HEK293T (cell line): ENCODE measurements around the gene RPL4.
"Not testable (repeated sequence)": the region's sequence is repeated elsewhere in the genome, so short reads cannot be mapped to it uniquely, and the experiment has no call there.

Source experiments
- ARNT ChIP-seq: fragments of 450-650 bp; IDR thresholded peaks from 2 replicates; pipeline ENCODE4 v1.6.1; 2017; ENCODE audit warnings: mild to moderate bottlenecking
- BHLHE40 ChIP-seq: fragments of 450-650 bp; IDR thresholded peaks from 2 replicates; pipeline ENCODE4 v1.6.1; 2016; ENCODE audit warnings: mild to moderate bottlenecking, moderate library complexity, borderline replicate concordance
- CTBP1 ChIP-seq: fragments of 450-650 bp; IDR thresholded peaks from 2 replicates; pipeline ENCODE4 v1.6.1; 2016; ENCODE audit warnings: borderline replicate concordance
- FOXA1 ChIP-seq: fragments of 450-650 bp; IDR thresholded peaks from 2 replicates; pipeline ENCODE4 v1.6.1; 2016; ENCODE audit warnings: mild to moderate bottlenecking
- NFRKB ChIP-seq: fragments of 450-650 bp; IDR thresholded peaks from 2 replicates; pipeline ENCODE4 v1.6.1; 2016; ENCODE audit warnings: mild to moderate bottlenecking, moderate library complexity
- SP1 ChIP-seq: fragments of 450-650 bp; IDR thresholded peaks from 2 replicates; pipeline ENCODE4 v1.6.1; 2017
- SUZ12 ChIP-seq: fragments of 450-650 bp; IDR thresholded peaks from 2 replicates; pipeline ENCODE4 v1.6.1; 2016; ENCODE audit warnings: mild to moderate bottlenecking
- TARDBP ChIP-seq: fragments of 450-650 bp; IDR thresholded peaks from 2 replicates; pipeline ENCODE4 v1.6.1; 2016

- not testable (repeated sequence) for TF ChIP-seq TARDBP, SP1, NFRKB, FOXA1, ARNT, CTBP1, BHLHE40, SUZ12
Observed at GRCh38 chr15:66500346-66500745, 4.3 kb downstream of the RPL4 start.
